H9 (cell line): ENCODE results near the gene RBM23. TPM values are rescaled to one million over a fixed set of nuclear protein-coding genes. Genes with fewer than 3 reads are reported as not detected.
A peak's percentile ranks its signal among the peaks of the same experiment; 100 is the strongest.
"Not testable (repeated sequence)": the region's sequence is repeated elsewhere in the genome, so short reads cannot be mapped to it uniquely, and the experiment has no call there.

Experiments used
- DNase-seq: peaks from one replicate; pipeline ENCODE4 v3.0.0-alpha.2; 2017
- H2AFZ ChIP-seq: one replicate; pipeline ENCODE4 v1.6.1; 2013; ENCODE audit warnings: mild to moderate bottlenecking, low read length, control low read depth, moderate library complexity
- H2AK5ac ChIP-seq: 2 replicates; pipeline ENCODE4 v1.6.1; 2013; ENCODE audit warnings: low read length, control low read depth, mixed read lengths; ENCODE audit not compliant: insufficient read length
- H2BK120ac ChIP-seq: one replicate; pipeline ENCODE4 v1.6.1; 2013; ENCODE audit warnings: low read depth, mild to moderate bottlenecking, low read length, control low read depth, inconsistent platforms; ENCODE audit not compliant: poor library complexity, severe bottlenecking
- H2BK12ac ChIP-seq: 2 replicates; pipeline ENCODE4 v1.6.1; 2013; ENCODE audit warnings: low read length, control low read depth, mixed read lengths, low read depth; ENCODE audit not compliant: insufficient read length
- H2BK15ac ChIP-seq: 2 replicates; pipeline ENCODE4 v1.6.1; 2013; ENCODE audit warnings: low read depth, low read length, control low read depth
- H2BK20ac ChIP-seq: one replicate; pipeline ENCODE4 v1.6.1; 2013; ENCODE audit warnings: low read depth, mild to moderate bottlenecking, low read length, control low read depth, inconsistent platforms; ENCODE audit not compliant: poor library complexity, severe bottlenecking
- H2BK5ac ChIP-seq: 2 replicates; pipeline ENCODE4 v1.6.1; 2013; ENCODE audit warnings: low read length, control low read depth, mixed read lengths; ENCODE audit not compliant: insufficient read length
- H3K14ac ChIP-seq: 2 replicates; pipeline ENCODE4 v1.6.1; 2013; ENCODE audit warnings: low read length, control low read depth; ENCODE audit not compliant: insufficient read depth
- H3K18ac ChIP-seq: 2 replicates; pipeline ENCODE4 v1.6.1; 2013; ENCODE audit warnings: low read depth, mild to moderate bottlenecking, mixed read lengths, low read length, control low read depth; ENCODE audit not compliant: insufficient read length
- H3K23ac ChIP-seq: 2 replicates; pipeline ENCODE4 v1.6.1; 2013; ENCODE audit warnings: low read length, control low read depth, mixed read lengths, low read depth; ENCODE audit not compliant: insufficient read length
- H3K23me2 ChIP-seq: 2 replicates; pipeline ENCODE4 v1.6.1; 2013; ENCODE audit warnings: low read depth, mild to moderate bottlenecking, mixed read lengths, low read length, control low read depth; ENCODE audit not compliant: insufficient read length, poor library complexity, severe bottlenecking
- H3K27ac ChIP-seq: 2 replicates; pipeline ENCODE4 v1.5.1; 2013; ENCODE audit warnings: low read length, control low read depth, mixed read lengths, low read depth; ENCODE audit not compliant: insufficient read length
- H3K27me3 ChIP-seq: 2 replicates; pipeline ENCODE4 v1.6.1; 2013; ENCODE audit warnings: low read length, control low read depth, inconsistent platforms; ENCODE audit not compliant: insufficient read depth
- H3K4ac ChIP-seq: 2 replicates; pipeline ENCODE4 v1.6.1; 2013; ENCODE audit warnings: low read depth, mild to moderate bottlenecking, control low read depth, inconsistent platforms, low read length, moderate library complexity
- H3K4me1 ChIP-seq: 2 replicates; pipeline ENCODE4 v1.6.1; 2013; ENCODE audit warnings: low read length, control low read depth, inconsistent platforms; ENCODE audit not compliant: insufficient read depth
- H3K4me2 ChIP-seq: 2 replicates; pipeline ENCODE4 v1.6.1; 2013; ENCODE audit warnings: low read length, control low read depth, mixed read lengths; ENCODE audit not compliant: insufficient read length, insufficient read depth
- H3K56ac ChIP-seq: 2 replicates; pipeline ENCODE4 v1.6.1; 2013; ENCODE audit warnings: low read depth, mild to moderate bottlenecking, mixed read lengths, low read length, control low read depth; ENCODE audit not compliant: insufficient read length
- H3K79me1 ChIP-seq: 2 replicates; pipeline ENCODE4 v1.6.1; 2013; ENCODE audit warnings: low read depth, mild to moderate bottlenecking, moderate library complexity, low read length, control low read depth, inconsistent platforms; ENCODE audit not compliant: insufficient read depth, poor library complexity, severe bottlenecking
- H3K79me2 ChIP-seq: 2 replicates; pipeline ENCODE4 v1.6.1; 2013; ENCODE audit warnings: low read length, control low read depth, inconsistent platforms; ENCODE audit not compliant: insufficient read depth
- H3K9ac ChIP-seq: 2 replicates; pipeline ENCODE4 v1.6.1; 2013; ENCODE audit warnings: low read length, control low read depth, mixed read lengths; ENCODE audit not compliant: insufficient read length; ENCODE audit errors: extremely low read depth
- H3K9me3 ChIP-seq: one replicate; pipeline ENCODE4 v1.6.1; 2013; ENCODE audit warnings: low read depth, low read length, inconsistent platforms; ENCODE audit not compliant: control insufficient read depth
- H3T11ph ChIP-seq: one replicate; pipeline ENCODE4 v1.6.1; 2013; ENCODE audit warnings: mild to moderate bottlenecking, low read length, control low read depth, inconsistent platforms
- H4K20me1 ChIP-seq: one replicate; pipeline ENCODE4 v1.6.1; 2013; ENCODE audit not compliant: control insufficient read depth, insufficient read length, insufficient read depth
- H4K5ac ChIP-seq: 2 replicates; pipeline ENCODE4 v1.6.1; 2013; ENCODE audit warnings: low read depth, mild to moderate bottlenecking, mixed read lengths, low read length, control low read depth; ENCODE audit not compliant: insufficient read length
- H4K8ac ChIP-seq: replicated peaks from 2 replicates; pipeline ENCODE4 v1.6.1; 2013; ENCODE audit warnings: low read length, control low read depth, mixed read lengths, low read depth; ENCODE audit not compliant: insufficient read length
- H4K91ac ChIP-seq: 2 replicates; pipeline ENCODE4 v1.6.1; 2013; ENCODE audit warnings: low read depth, mild to moderate bottlenecking, moderate library complexity, mixed read lengths, low read length, control low read depth; ENCODE audit not compliant: insufficient read length
- H3K27ac Mint-ChIP-seq, 3 experiments: 2 replicates in 2 of 3; 3 replicates in 1 of 3; pipeline ENCODE4 v1.8.0; 2020 to 2021; ENCODE audit warnings: mixed read lengths in 3 of 3, mild to moderate bottlenecking in 1 of 3, moderate library complexity in 1 of 3
- H3K27me3 Mint-ChIP-seq: 2 replicates; pipeline ENCODE4 v1.8.0; 2021; ENCODE audit warnings: low read depth, mild to moderate bottlenecking, moderate library complexity, mixed read lengths
- H3K36me3 Mint-ChIP-seq, 3 experiments: 2 replicates in 2 of 3; 3 replicates in 1 of 3; pipeline ENCODE4 v1.8.0; 2020 to 2021; ENCODE audit warnings: low read depth in 3 of 3, mixed read lengths in 3 of 3; ENCODE audit not compliant: insufficient read depth in 1 of 3
- H3K4me1 Mint-ChIP-seq, 2 experiments: 2 replicates each; pipeline ENCODE4 v1.8.0; 2020; ENCODE audit warnings: mixed read lengths in 2 of 2
- H3K4me3 Mint-ChIP-seq, 2 experiments: 2 replicates in 1 of 2; 3 replicates in 1 of 2; pipeline ENCODE4 v1.8.0; 2020 to 2021; ENCODE audit warnings: mild to moderate bottlenecking in 2 of 2, mixed read lengths in 2 of 2, moderate library complexity in 1 of 2
- H3K9me3 Mint-ChIP-seq, 2 experiments: 2 replicates in 1 of 2; 3 replicates in 1 of 2; pipeline ENCODE4 v1.8.0; 2020; ENCODE audit warnings: mild to moderate bottlenecking in 2 of 2, mixed read lengths in 2 of 2, moderate library complexity in 1 of 2
- CTCF ChIP-seq: fragments of 200-600 bp; sonication (generic); conservative IDR thresholded peaks from 3 replicates; pipeline ENCODE4 v1.8.0; 2021; ENCODE audit warnings: antibody characterized with exemption, mild to moderate bottlenecking
- WGBS: extraction: QIAGEN DNeasy Blood & Tissue Kit; methylation state at CpG from one replicate; pipeline ENCODE4 v1.1.7; 2013; ENCODE audit warnings: missing lambda C conversion rate, low lambda C conversion rate, mixed read lengths; ENCODE audit not compliant: insufficient read length; ENCODE audit errors: extremely low coverage; 5-methylcytosine and 5-hydroxymethylcytosine counted together
- total RNA-seq: library from RNA; stranded (reverse); gene quantifications from 2 replicates; pipeline ENCODE4 v1.2.1, GENCODE V29; 2021

Gene RBM23
- total RNA-seq, 1 experiment from 2014 or later, result 79.0 TPM

GRCh38 chr14:22852599-22852939 lies 66.4 kb downstream of the RBM23 start:
- no CpG with 5 or more reads among the region's 2 CpGs for WGBS
- Mint-ChIP-seq H3K27ac (peak overlapping the region in 2 of 3 experiments; percentile 44 to 69; a peak in 2 of 7 replicates), H3K27me3 (no peaks in the 10 kb centered on the region; the same call in 1 of the 2 replicates), H3K4me3 (peak overlapping the region in 1 of 2 experiments; percentile 70; a peak in 1 of 5 replicates), H3K36me3 (no peaks in the 10 kb centered on the region), H3K9me3 (peaks cover 0 to 3% of the 10 kb centered on the region in 2 experiments; a peak in 2 of 5 replicates), H3K4me1 (peaks cover 21 to 26% of the 10 kb centered on the region in 2 experiments)
- Histone ChIP-seq H3K27me3 (no peaks in the 10 kb centered on the region), H4K20me1 (no peaks in the 10 kb centered on the region), H3K79me1 (no peaks in the 10 kb centered on the region), H3K4me2 (no peak overlapping the region), H2AFZ (no peak overlapping the region), H3K14ac (no peak overlapping the region), H4K91ac (no peak overlapping the region), H2BK12ac (no peak overlapping the region), H3K23ac (no peak overlapping the region), H3T11ph (no peak overlapping the region), H3K18ac (no peak overlapping the region), H3K56ac (no peak overlapping the region), H4K5ac (no peak overlapping the region), H2AK5ac (no peak overlapping the region), H2BK15ac (no peak overlapping the region), H2BK120ac (no peak overlapping the region), H2BK5ac (no peak overlapping the region), H3K4ac (no peak overlapping the region), H3K9me3 (no peaks in the 10 kb centered on the region), H4K8ac (no peak overlapping the region), H3K79me2 (no peaks in the 10 kb centered on the region), H3K23me2 (no peaks in the 10 kb centered on the region), H3K4me1 (peaks cover 2% of the 10 kb centered on the region; the same call in 1 of the 2 replicates), H3K9ac (no peak overlapping the region), H2BK20ac (no peak overlapping the region), H3K27ac (no peak overlapping the region)
- TF ChIP-seq CTCF, result no peak
- no peak for DNase-seq

DNA sequence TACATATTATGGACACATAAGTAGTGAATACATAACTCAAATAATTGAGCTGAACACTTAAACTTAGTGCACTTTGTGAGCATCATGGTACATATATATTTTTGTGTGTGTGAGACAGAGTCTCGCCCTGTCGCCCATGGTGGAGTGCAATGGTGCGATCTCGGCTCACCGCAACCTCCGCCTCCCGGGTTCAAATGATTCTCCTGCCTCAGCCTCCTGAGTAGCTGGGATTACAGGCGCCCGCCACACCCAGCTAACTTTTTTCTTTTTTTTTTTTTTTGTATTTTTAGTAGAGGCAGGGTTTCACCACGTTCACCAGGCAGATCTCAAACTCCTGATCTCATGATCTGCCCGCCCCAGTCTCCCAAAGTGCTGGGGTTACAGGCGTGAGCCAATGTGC lies 66.8 kb downstream of the RBM23 start:
- not testable (repeated sequence) for H3K4me2 ChIP-seq, H3K23ac ChIP-seq, H3K14ac ChIP-seq, H3K18ac ChIP-seq, H3T11ph ChIP-seq, H3K79me1 ChIP-seq, H3K36me3 Mint-ChIP-seq, H2BK120ac ChIP-seq, H4K8ac ChIP-seq, H3K27me3 ChIP-seq, H3K27me3 Mint-ChIP-seq, H2BK20ac ChIP-seq, H3K4ac ChIP-seq, H3K9me3 Mint-ChIP-seq, DNase-seq, H4K91ac ChIP-seq, H2BK15ac ChIP-seq, H3K27ac ChIP-seq, H3K4me1 ChIP-seq, H2AFZ ChIP-seq, H4K20me1 ChIP-seq, H2BK12ac ChIP-seq, H3K79me2 ChIP-seq, H3K23me2 ChIP-seq, H3K9ac ChIP-seq, H3K27ac Mint-ChIP-seq, H4K5ac ChIP-seq, H2AK5ac ChIP-seq, H2BK5ac ChIP-seq, H3K56ac ChIP-seq, H3K9me3 ChIP-seq, H3K4me3 Mint-ChIP-seq
- peaks cover 21 to 27% of the 10 kb centered on the region in 2 experiments for H3K4me1 Mint-ChIP-seq
- no CpG with 5 or more reads among the region's 12 CpGs for WGBS
